ENCODE results near the gene CPEB3.

GRCh38 chr10:92038949-92039348, 251.9 kb downstream of the CPEB3 start:
- TF ChIP-seq CTCF (IDR thresholded peaks at IDR 0.05), result no peak
- TF ChIP-seq POLR2A (IDR thresholded peaks at IDR 0.05), result no peak

All from ovary (tissue), 3 donors.